ENCODE results near the gene HNMT. TPM values are rescaled to one million over a fixed set of nuclear protein-coding genes. Genes with fewer than 3 reads are reported as not detected.

HNMT gene
- total RNA-seq, 1 experiment from 2014 or later: 4.1 TPM

DNA sequence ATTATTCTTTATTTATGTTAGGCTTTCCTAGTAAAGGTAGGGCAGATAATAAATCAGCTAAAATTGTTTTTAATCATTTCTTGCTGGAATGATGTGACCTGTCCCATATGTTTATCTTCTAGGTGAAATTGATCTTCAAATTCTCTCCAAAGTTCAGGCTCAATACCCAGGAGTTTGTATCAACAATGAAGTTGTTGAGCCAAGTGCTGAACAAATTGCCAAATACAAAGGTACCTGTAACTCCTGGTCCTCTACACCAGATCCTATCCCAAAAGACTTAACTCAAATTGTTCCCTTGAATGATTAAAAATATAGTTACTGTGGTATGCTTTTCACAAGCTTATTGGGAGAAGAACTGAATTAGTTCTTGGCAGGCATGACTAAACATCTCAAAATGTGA lies 36.5 kb downstream of the HNMT start:
- Histone ChIP-seq H3K27ac (ENCODE audit: low read length) (no peak overlapping the region), H3K9me3 (ENCODE audit: control insufficient read depth, insufficient read depth, low read depth, low read length) (no peaks in the 10 kb centered on the region), H3K4me3 (ENCODE audit: low read depth in 2 of 2, low read length in 2 of 2) (no peak overlapping the region), H3K4me1 (ENCODE audit: control insufficient read depth, insufficient read depth, low read length) (no peaks in the 10 kb centered on the region), H3K36me3 (ENCODE audit: control insufficient read depth, insufficient read depth, low read length) (no peaks in the 10 kb centered on the region), H3K27me3 (ENCODE audit: control insufficient read depth, insufficient read depth, low read length) (no peaks in the 10 kb centered on the region)
- in situ Hi-C loops (cut with HindIII; ENCODE audit: low pct_unique_long_range_greater_than_20kb, low sequenced_read_pairs): no loop called here
- no peak for ATAC-seq
- no peak for TF ChIP-seq REST (IDR thresholded peaks at IDR 0.05; ENCODE audit: insufficient read depth in 1 of 2, low read depth in 2 of 2, low read length in 1 of 2)
- TF ChIP-seq TCF7L2 (IDR thresholded peaks at IDR 0.05; ENCODE audit: low read depth, low read length): no peak
- CTCF ChIA-PET: no interaction called here
- intact Hi-C loops (cut with micrococcal nuclease; ENCODE audit: unreplicated experiment): no loop called here
- POLR2A ChIA-PET: no interaction called here
- DNase-seq (ENCODE audit: low read depth, low spot score): no peak
- no TSS peak for BruUV-seq (replicated peaks)

DNA sequence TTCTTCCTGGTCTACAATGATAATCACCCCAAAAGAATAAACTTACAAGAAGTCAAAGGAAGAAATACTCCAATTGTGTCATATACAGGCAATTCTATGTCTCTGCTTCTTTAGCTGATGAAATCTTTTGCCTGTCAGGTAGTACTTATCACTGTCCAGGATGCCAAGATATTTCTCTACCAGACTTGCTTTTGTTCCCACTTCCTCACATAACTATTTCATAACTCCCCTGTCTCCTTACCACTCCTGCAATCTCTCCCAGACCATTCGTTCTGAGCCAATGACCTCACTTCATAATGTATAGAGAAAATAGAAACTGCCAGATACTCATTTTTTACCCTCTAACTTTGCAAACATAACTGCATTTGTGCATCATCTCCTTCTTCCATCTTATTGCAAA lies 39.1 kb downstream of the HNMT start:
- in situ Hi-C loops (cut with HindIII; ENCODE audit: low pct_unique_long_range_greater_than_20kb, low sequenced_read_pairs) (no loop called here), intact Hi-C loops (cut with micrococcal nuclease; ENCODE audit: unreplicated experiment) (no loop called here)
- ATAC-seq (no peak), DNase-seq (ENCODE audit: low read depth, low spot score) (no peak)
- Histone ChIP-seq H3K27me3 (ENCODE audit: control insufficient read depth, insufficient read depth, low read length) (no peaks in the 10 kb centered on the region), H3K36me3 (ENCODE audit: control insufficient read depth, insufficient read depth, low read length) (no peaks in the 10 kb centered on the region), H3K4me1 (ENCODE audit: control insufficient read depth, insufficient read depth, low read length) (no peaks in the 10 kb centered on the region), H3K9me3 (ENCODE audit: control insufficient read depth, insufficient read depth, low read depth, low read length) (no peaks in the 10 kb centered on the region), H3K4me3 (ENCODE audit: low read depth in 2 of 2, low read length in 2 of 2) (no peak overlapping the region), H3K27ac (ENCODE audit: low read length) (no peak overlapping the region)
- TF ChIP-seq TCF7L2 (IDR thresholded peaks at IDR 0.05; ENCODE audit: low read depth, low read length) (no peak), REST (IDR thresholded peaks at IDR 0.05; ENCODE audit: insufficient read depth in 1 of 2, low read depth in 2 of 2, low read length in 1 of 2) (no peak), SIN3A (IDR thresholded peaks at IDR 0.05; ENCODE audit: borderline replicate concordance, insufficient read depth, low read depth, low read length) (no peak), CTCF (IDR thresholded peaks at IDR 0.05) (no peak), POLR2AphosphoS5 (IDR thresholded peaks at IDR 0.05; ENCODE audit: low read depth, low read length) (no peak)
- POLR2A ChIA-PET: no interaction called here
- no TSS peak for BruUV-seq (replicated peaks)
- CTCF ChIA-PET: no interaction called here
